A673 (cell line): ENCODE data around the gene LRFN5. TPM values are rescaled to one million over a fixed set of nuclear protein-coding genes. Genes with fewer than 3 reads are reported as not detected.

Experiments
- BruUV-seq: library from RNA; stranded (reverse); fragments of 400-500 nt; replicated peaks from 2 replicates; lab custom pipeline; 2021; lab: Mats Ljungman, UMichigan
- CTCF ChIA-PET: fragments of 300-600 bp; sonication (Branson Sonifier 250); formaldehyde crosslinking; loops from one replicate; lab custom pipeline; 2022; ENCODE audit warnings: antibody characterized with exemption; lab: Charles Lee
- POLR2A ChIA-PET: fragments of 300-600 bp; sonication (Branson Sonifier 250); formaldehyde crosslinking; loops from one replicate; lab custom pipeline; 2022; ENCODE audit warnings: antibody characterized with exemption; ENCODE audit not compliant: low non-redundant PET; lab: Charles Lee
- DNase-seq: peaks from one replicate; pipeline ENCODE4 v3.0.0-alpha.2; 2015; ENCODE audit warnings: low spot score
- H3K27ac ChIP-seq: fragments of 200-600 bp; sonication (generic); 2 replicates; pipeline ENCODE4 v1.5.1; 2016; ENCODE audit warnings: mixed run types, low read depth, mild to moderate bottlenecking, mixed read lengths, antibody characterized with exemption, low read length; ENCODE audit not compliant: poor library complexity, severe bottlenecking
- H3K27me3 ChIP-seq: fragments of 200-600 bp; sonication (generic); replicated peaks from 2 replicates; pipeline ENCODE4 v1.6.1; 2017; ENCODE audit warnings: mixed run types, low read depth, mild to moderate bottlenecking, mixed read lengths, antibody characterized with exemption, low read length; ENCODE audit not compliant: insufficient read depth, poor library complexity
- H3K36me3 ChIP-seq: fragments of 200-600 bp; sonication (generic); 2 replicates; pipeline ENCODE4 v1.6.1; 2016; ENCODE audit warnings: mixed run types, mild to moderate bottlenecking, mixed read lengths, antibody characterized with exemption, low read length; ENCODE audit not compliant: insufficient read depth, poor library complexity, severe bottlenecking
- H3K4me1 ChIP-seq: fragments of 200-600 bp; sonication (generic); 2 replicates; pipeline ENCODE4 v1.6.1; 2017; ENCODE audit warnings: mixed run types, mild to moderate bottlenecking, mixed read lengths, antibody characterized with exemption, low read length; ENCODE audit not compliant: insufficient read depth, poor library complexity, severe bottlenecking
- H3K4me3 ChIP-seq: fragments of 200-600 bp; sonication (generic); 2 replicates; pipeline ENCODE4 v1.5.1; 2016; ENCODE audit warnings: low read depth, mixed run types, mild to moderate bottlenecking, mixed read lengths, low read length; ENCODE audit not compliant: poor library complexity, severe bottlenecking
- H3K9me3 ChIP-seq: fragments of 200-600 bp; sonication (generic); 2 replicates; pipeline ENCODE4 v1.6.1; 2016; ENCODE audit warnings: mixed run types, low read depth, mild to moderate bottlenecking, mixed read lengths, antibody characterized with exemption, low read length; ENCODE audit not compliant: poor library complexity, severe bottlenecking
- CTCF ChIP-seq: fragments of 300-800, 200-600 bp; sonication (generic); conservative IDR thresholded peaks from 2 replicates; pipeline ENCODE4 v1.5.1; 2017; ENCODE audit warnings: low read depth, mild to moderate bottlenecking, antibody characterized with exemption, low read length, moderate library complexity, mixed read lengths
- EZH2 ChIP-seq: fragments of 200-600 bp; sonication (generic); IDR thresholded peaks from 2 replicates; pipeline ENCODE4 v1.6.1; 2017; ENCODE audit warnings: borderline replicate concordance, low read depth, mild to moderate bottlenecking, mixed read lengths, antibody characterized with exemption, low read length; ENCODE audit not compliant: poor library complexity, severe bottlenecking
- intact Hi-C: fragments of 100-400 bp; cut with micrococcal nuclease; formaldehyde crosslinking; loops from one replicate; pipeline ENCODE4 v1.10.0; 2022; ENCODE audit not compliant: unreplicated experiment
- total RNA-seq: library from RNA; stranded (reverse); gene quantifications from 2 replicates; pipeline ENCODE4 v1.2.3, GENCODE V29; 2021

The LRFN5 gene
- total RNA-seq, 1 experiment from 2014 or later: 51.3 TPM

- intact Hi-C loops: no loop called here
- H3K9me3 ChIP-seq: no peaks in the 10 kb centered on the region
- H3K27ac ChIP-seq: no peak overlapping the region
- no peak overlapping the region for H3K4me3 ChIP-seq
- BruUV-seq: no TSS peak
- POLR2A ChIA-PET: no interaction called here
- H3K4me1 ChIP-seq: peaks cover 14% of the 10 kb centered on the region
- CTCF ChIA-PET: no interaction called here
- DNase-seq: peak; percentile 22
- no peaks in the 10 kb centered on the region for H3K36me3 ChIP-seq
- TF ChIP-seq CTCF (0 out of 2 replicates have a peak, but pooled peaks have one; percentile 24), EZH2 (no peak)
- H3K27me3 ChIP-seq: no peaks in the 10 kb centered on the region
Observed at GRCh38 chr14:41785696-41786095, 179.0 kb downstream of the LRFN5 start.

GRCh38 chr14:41799817-41800216 lies 193.1 kb downstream of the LRFN5 start:
- ChIA-PET POLR2A (no interaction called here), CTCF (no interaction called here)
- peaks cover 7% of the 10 kb centered on the region for H3K9me3 ChIP-seq
- BruUV-seq: no TSS peak
- DNase-seq: no peak
- no peak overlapping the region for H3K27ac ChIP-seq
- TF ChIP-seq EZH2 (no peak), CTCF (no peak)
- no peak overlapping the region for H3K4me3 ChIP-seq
- intact Hi-C loops: no loop called here
- H3K27me3 ChIP-seq: no peaks in the 10 kb centered on the region
- H3K4me1 ChIP-seq: no peaks in the 10 kb centered on the region
- H3K36me3 ChIP-seq: no peaks in the 10 kb centered on the region

GRCh38 chr14:41805633-41806032 lies 199.0 kb downstream of the LRFN5 start:
- TF ChIP-seq EZH2 (no peak), CTCF (no peak)
- POLR2A ChIA-PET: interaction anchor here (0.8 to 1.1 kb wide), 2 partner anchors 25 to 199 kb away, joined by 3 to 6 read pairs; partner anchors contain the start of gene LRFN5

More at GRCh38 chr14:41805633-41806032, 199.0 kb downstream of the LRFN5 start:
- BruUV-seq: no TSS peak
- Histone ChIP-seq H3K27ac (peak overlapping the region; percentile 82), H3K4me1 (peaks cover 30% of the 10 kb centered on the region), H3K36me3 (no peaks in the 10 kb centered on the region), H3K4me3 (no peak overlapping the region), H3K27me3 (no peaks in the 10 kb centered on the region), H3K9me3 (peaks cover 7% of the 10 kb centered on the region)
- intact Hi-C loops: no loop called here
- CTCF ChIA-PET: no interaction called here
- no peak for DNase-seq
